Muscle of leg (tissue), 11 donors: ENCODE measurements around the gene MPC2. TPM values are rescaled to one million over a fixed set of nuclear protein-coding genes. Genes with fewer than 3 reads are reported as not detected.

Experiments
- DNase-seq: peaks from one replicate; pipeline ENCODE4 v3.0.0; 2013
- H3K27ac ChIP-seq: one replicate; pipeline ENCODE4 v1.5.1; 2013; ENCODE audit warnings: mild to moderate bottlenecking, low read length, control low read depth
- H3K27me3 ChIP-seq: one replicate; pipeline ENCODE4 v1.6.1; 2013; ENCODE audit warnings: low read length; ENCODE audit not compliant: control insufficient read depth, insufficient read depth
- H3K36me3 ChIP-seq: one replicate; pipeline ENCODE4 v1.6.1; 2013; ENCODE audit warnings: low read length; ENCODE audit not compliant: control insufficient read depth, insufficient read depth
- H3K4me1 ChIP-seq: one replicate; pipeline ENCODE4 v1.6.1; 2013; ENCODE audit warnings: low read length; ENCODE audit not compliant: control insufficient read depth, insufficient read depth
- H3K4me3 ChIP-seq: one replicate; pipeline ENCODE4 v1.5.1; 2013; ENCODE audit warnings: low read length, control low read depth
- H3K9me3 ChIP-seq: replicated peaks from 2 replicates; pipeline ENCODE4 v1.6.1; 2013; ENCODE audit warnings: low read depth, low read length; ENCODE audit not compliant: control insufficient read depth
- WGBS: methylation state at CpG from one replicate; pipeline ENCODE4 v1.1.5; 2013; ENCODE audit warnings: missing lambda C conversion rate; ENCODE audit not compliant: insufficient coverage; 5-methylcytosine and 5-hydroxymethylcytosine counted together
- polyA plus RNA-seq, 8 donors: library from polyadenylated mRNA; unstranded; fragments of 120-200 nt; gene quantifications; one replicate each; pipeline versions ENCODE4 v1.2.1 to v1.2.3, GENCODE V29; 2013; ENCODE audit warnings: inconsistent platforms in 1 of 8, low replicate concordance in 1 of 8; ENCODE audit not compliant: insufficient read length in 8 of 8, insufficient read depth in 1 of 8
- total RNA-seq: library from RNA; stranded (reverse); fragments of 120-200 nt; gene quantifications from one replicate; pipeline ENCODE4 v1.2.4, GENCODE V29; 2013

Gene MPC2
- total and polyA plus RNA-seq, 9 donors, result 63.0 to 78.0 (median 67.7) TPM

DNA sequence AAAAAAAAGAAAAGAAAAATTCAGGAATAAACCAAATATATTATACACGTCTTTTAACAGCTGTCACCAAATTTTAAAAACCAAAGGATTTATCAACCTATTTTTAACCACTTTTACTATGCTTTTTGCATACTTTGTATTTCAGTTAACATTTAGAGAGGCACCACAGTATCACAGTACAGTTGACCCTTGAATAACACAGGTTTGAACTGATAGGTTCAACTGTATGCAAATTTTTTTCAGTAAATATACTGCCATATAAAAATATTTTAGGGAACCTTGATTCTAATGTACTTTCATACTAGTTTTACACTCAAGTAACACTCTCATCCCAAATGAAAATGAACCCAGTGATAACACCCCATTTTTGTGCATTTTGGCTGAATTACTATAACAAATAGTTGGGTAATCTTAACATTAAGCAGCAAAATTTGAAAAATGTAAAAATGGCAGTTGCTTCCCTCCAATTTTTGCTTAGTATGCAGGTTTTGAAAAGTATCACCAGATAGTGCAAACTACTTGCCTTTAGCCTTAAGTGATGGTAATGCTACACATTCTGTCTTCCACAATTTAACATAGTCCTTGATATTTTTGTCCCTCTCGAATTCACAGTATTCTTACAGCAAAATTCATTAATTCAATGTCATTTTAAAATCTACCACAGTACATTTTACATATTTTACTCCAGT, 12.2 kb downstream of the MPC2 start:
- 100% methylated on average over 1 of the region's 2 CpGs for WGBS
- H3K4me3 ChIP-seq, result no peak overlapping the region
- H3K36me3 ChIP-seq, result peaks cover 1% of the 10 kb centered on the region
- no peak for DNase-seq
- no peak overlapping the region for H3K27ac ChIP-seq
- peaks cover 2% of the 10 kb centered on the region for H3K4me1 ChIP-seq
- H3K9me3 ChIP-seq, result no peaks in the 10 kb centered on the region
- no peaks in the 10 kb centered on the region for H3K27me3 ChIP-seq

- H3K4me1 ChIP-seq, result peaks cover 2% of the 10 kb centered on the region
- H3K36me3 ChIP-seq, result peaks cover 2% of the 10 kb centered on the region
- H3K27ac ChIP-seq, result no peak overlapping the region
- H3K4me3 ChIP-seq, result no peak overlapping the region
- no peak for DNase-seq
- H3K27me3 ChIP-seq, result no peaks in the 10 kb centered on the region
- H3K9me3 ChIP-seq, result no peaks in the 10 kb centered on the region
- no CpG with 5 or more reads among the region's 2 CpGs for WGBS
These were observed 12.8 kb downstream of the MPC2 start for GRCh38 chr1:167924102-167924501.

GRCh38 chr1:167923324-167924056, 13.4 kb downstream of the MPC2 start:
- no peak overlapping the region for H3K4me3 ChIP-seq

GRCh38 chr1:167922611-167923074, 14.2 kb downstream of the MPC2 start:
- no peak for DNase-seq
- Histone ChIP-seq H3K9me3 (no peaks in the 10 kb centered on the region), H3K27ac (no peak overlapping the region), H3K4me1 (peaks cover 2% of the 10 kb centered on the region), H3K27me3 (no peaks in the 10 kb centered on the region), H3K36me3 (peaks cover 2% of the 10 kb centered on the region), H3K4me3 (no peak overlapping the region)
- WGBS, result no CpG with 5 or more reads among the region's 1 CpG

More at GRCh38 chr1:167923324-167924056, 13.4 kb downstream of the MPC2 start:
- Histone ChIP-seq H3K27me3 (no peaks in the 10 kb centered on the region), H3K36me3 (peaks cover 2% of the 10 kb centered on the region), H3K9me3 (no peaks in the 10 kb centered on the region), H3K27ac (no peak overlapping the region), H3K4me1 (peaks cover 2% of the 10 kb centered on the region)
- WGBS, result no CpG with 5 or more reads among the region's 3 CpGs
- DNase-seq, result no peak

DNA sequence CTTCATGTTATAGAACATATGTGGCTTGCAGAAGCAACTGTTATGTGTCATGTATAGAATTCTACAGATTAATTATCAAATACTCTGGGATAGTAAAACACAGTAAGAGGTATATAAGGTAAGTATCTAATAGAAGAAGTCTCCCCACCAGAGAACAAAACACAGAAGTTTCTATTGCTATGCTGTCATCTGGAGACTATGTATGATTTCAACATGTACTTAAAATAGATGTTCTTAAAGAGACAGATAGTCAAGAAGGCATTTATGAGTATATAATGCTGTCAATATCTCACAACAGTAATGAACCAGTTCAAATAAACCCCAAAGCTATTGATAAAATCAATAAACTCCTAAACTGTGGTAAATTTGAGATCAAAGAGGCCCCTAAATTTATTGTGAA, 14.8 kb downstream of the MPC2 start:
- peaks cover 2% of the 10 kb centered on the region for H3K4me1 ChIP-seq
- H3K27me3 ChIP-seq, result no peaks in the 10 kb centered on the region
- peaks cover 6% of the 10 kb centered on the region for H3K36me3 ChIP-seq
- no peaks in the 10 kb centered on the region for H3K9me3 ChIP-seq
- H3K4me3 ChIP-seq, result no peak overlapping the region
- no peak overlapping the region for H3K27ac ChIP-seq
- DNase-seq, result no peak

GRCh38 chr1:167916766-167917511, 19.9 kb downstream of the MPC2 start:
- WGBS, result no CpG with 5 or more reads among the region's 6 CpGs
- Histone ChIP-seq H3K4me3 (no peak overlapping the region), H3K27me3 (no peaks in the 10 kb centered on the region), H3K36me3 (peaks cover 18% of the 10 kb centered on the region), H3K27ac (no peak overlapping the region), H3K4me1 (no peaks in the 10 kb centered on the region), H3K9me3 (no peaks in the 10 kb centered on the region)
- DNase-seq, result no peak

DNA sequence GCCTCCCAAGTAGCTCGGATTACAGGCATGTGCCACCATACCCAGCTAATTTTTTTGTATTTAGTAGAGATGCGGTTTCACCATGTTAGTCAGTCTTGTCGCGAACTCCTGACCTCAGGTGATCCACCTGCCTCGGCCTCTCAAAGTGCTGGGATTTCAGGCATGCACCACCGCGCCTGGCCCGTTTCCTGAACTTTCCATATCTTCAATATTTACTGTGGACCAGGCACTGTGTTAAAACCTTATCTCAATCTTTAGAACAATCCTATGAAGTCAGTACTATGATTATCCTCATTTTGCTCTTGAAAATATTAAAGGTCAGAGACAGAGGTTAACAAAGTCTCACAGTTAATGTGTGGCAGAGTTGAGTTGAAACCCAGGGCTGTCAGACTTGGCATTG, 21.3 kb downstream of the MPC2 start:
- H3K4me1 ChIP-seq, result no peaks in the 10 kb centered on the region
- H3K9me3 ChIP-seq, result no peaks in the 10 kb centered on the region
- no peak overlapping the region for H3K27ac ChIP-seq
- no peak overlapping the region for H3K4me3 ChIP-seq
- WGBS, result 91% methylated on average over 4 of the region's 8 CpGs
- H3K36me3 ChIP-seq, result peaks cover 18% of the 10 kb centered on the region
- DNase-seq, result no peak
- no peaks in the 10 kb centered on the region for H3K27me3 ChIP-seq

DNA sequence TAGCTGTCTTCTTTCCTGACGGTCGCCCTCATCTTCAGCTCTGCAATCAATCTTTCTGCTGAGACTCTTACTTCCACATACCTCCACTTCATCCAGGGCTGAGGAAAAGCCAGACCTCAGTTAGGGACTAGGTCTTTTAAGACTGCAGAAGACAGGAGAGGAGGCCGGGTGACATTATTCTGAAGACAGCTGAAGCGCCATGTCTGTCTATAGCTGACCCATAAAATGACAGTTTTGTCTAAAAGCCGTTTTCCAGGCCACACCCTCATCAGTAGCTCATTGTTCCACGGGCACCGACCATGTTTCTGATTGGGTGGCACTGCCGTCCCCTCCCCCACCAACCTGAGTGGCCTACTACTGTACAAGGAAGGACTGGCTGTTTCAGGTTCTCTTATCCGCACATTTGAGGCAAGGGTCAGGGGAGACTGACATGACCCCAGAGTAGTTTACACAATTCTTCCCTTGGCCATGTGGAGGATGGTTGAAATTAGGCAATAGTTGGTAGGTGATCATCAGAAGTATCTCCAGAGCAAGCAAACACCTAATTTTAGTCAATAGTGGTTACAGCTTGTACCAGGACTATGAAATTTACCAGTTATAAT, 22.9 kb downstream of the MPC2 start, which contains the start of gene ADCY10:
Gene ADCY10, minus strand, starts transcription at position 240 of the 602 bp plus-strand sequence. CDS start 8,994 bp downstream, outside the sequence.
- H3K27ac ChIP-seq, result no peak within 1 kb of the TSS
- H3K9me3 ChIP-seq, result peaks cover 2% of the 10 kb centered on the region
- no peaks in the 10 kb centered on the region for H3K27me3 ChIP-seq
- H3K4me3 ChIP-seq, result no peak within 1 kb of the TSS
- H3K4me1 ChIP-seq, result no peaks in the 10 kb centered on the region
- no peak for DNase-seq
- peaks cover 16% of the 10 kb centered on the region for H3K36me3 ChIP-seq
- 88% methylated on average over 4 of the region's 9 CpGs for WGBS

DNA sequence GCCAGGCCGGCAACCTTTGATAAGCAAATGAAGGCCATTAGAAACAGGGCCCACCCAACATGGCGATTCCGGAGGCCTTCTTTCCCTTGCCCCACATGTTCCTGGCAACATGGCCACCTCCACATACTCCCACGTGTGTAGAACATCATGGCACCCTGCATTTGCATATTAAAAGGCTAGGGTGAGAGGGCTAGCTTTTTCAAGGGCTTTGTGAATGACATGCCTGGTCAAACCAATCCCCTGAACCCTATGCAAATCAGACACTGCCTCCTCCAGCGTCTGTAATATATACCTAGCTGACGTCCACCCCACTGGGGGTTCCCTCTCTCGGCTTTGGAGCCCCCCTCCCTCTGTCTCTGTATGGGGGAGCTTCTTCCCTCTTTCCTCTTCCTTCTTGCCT, 24.6 kb downstream of the MPC2 start:
- WGBS, result 78% methylated on average over 3 of the region's 7 CpGs
- H3K9me3 ChIP-seq, result peaks cover 2% of the 10 kb centered on the region
- peaks cover 15% of the 10 kb centered on the region for H3K36me3 ChIP-seq
- H3K27me3 ChIP-seq, result no peaks in the 10 kb centered on the region
- no peak overlapping the region for H3K27ac ChIP-seq
- no peaks in the 10 kb centered on the region for H3K4me1 ChIP-seq
- DNase-seq, result no peak
- H3K4me3 ChIP-seq, result no peak overlapping the region

DNA sequence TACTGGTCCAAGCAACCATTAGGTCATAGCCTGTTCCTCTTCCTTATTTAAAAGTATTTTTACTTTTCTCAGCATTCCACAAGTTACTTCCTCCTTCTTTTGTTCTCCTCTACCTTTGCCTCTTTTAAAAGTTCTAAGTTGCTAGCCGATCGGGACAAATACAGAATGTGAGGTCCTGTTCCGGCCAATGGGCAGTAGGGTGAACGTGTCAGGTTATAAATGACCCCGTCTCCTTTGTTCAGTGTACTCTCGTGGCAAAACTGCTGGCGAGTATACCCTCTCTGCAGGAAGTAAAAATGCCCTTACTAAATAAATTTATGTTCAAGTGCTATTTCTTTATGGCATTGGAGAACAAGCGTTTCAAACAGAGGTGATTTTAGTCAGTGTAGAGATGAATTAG, 25.5 kb downstream of the MPC2 start:
- Histone ChIP-seq H3K27me3 (no peaks in the 10 kb centered on the region), H3K4me3 (no peak overlapping the region), H3K27ac (no peak overlapping the region), H3K9me3 (peaks cover 2% of the 10 kb centered on the region), H3K36me3 (peaks cover 9% of the 10 kb centered on the region), H3K4me1 (no peaks in the 10 kb centered on the region)
- 64% methylated on average over 6 of the region's 8 CpGs for WGBS
- no peak for DNase-seq
